Measurements from ENCODE around the gene RNF214. TPM values are rescaled to one million over a fixed set of nuclear protein-coding genes. Genes with fewer than 3 reads are reported as not detected.

RNF214 gene
- total RNA-seq, 4 donors from 2014 or later = 12.4 to 21.5 (median 18.4) TPM

DNA sequence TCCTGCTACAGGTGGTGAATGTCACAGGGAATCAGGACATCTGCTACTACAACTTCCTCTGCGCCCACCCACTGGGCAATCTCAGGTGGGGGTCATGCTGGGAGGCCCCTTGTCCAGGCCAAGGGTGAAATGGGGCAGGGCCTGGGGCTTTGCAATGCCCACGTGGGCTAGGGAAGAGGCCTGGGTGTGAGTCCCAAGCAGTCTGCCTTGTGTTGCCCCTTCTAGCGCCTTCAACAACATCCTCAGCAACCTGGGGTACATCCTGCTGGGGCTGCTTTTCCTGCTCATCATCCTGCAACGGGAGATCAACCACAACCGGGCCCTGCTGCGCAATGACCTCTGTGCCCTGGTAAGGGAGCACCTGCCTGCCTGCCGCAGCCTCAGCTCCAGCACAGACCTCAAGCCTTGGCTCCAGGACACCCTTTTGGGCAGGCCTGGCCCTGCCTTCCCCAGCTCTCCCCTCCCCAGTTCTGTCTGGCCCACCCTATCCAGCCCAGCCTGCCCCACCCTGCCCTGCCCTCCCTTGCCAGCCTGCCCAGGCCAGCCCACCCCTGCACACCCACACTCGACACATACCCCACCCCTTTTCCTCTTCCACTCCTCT is 42.4 kb upstream of the RNF214 start:
- DNase-seq (ENCODE audit: extremely low spot score) = no peak
- intact Hi-C loops (cut with DNase I) = no loop called here

DNA sequence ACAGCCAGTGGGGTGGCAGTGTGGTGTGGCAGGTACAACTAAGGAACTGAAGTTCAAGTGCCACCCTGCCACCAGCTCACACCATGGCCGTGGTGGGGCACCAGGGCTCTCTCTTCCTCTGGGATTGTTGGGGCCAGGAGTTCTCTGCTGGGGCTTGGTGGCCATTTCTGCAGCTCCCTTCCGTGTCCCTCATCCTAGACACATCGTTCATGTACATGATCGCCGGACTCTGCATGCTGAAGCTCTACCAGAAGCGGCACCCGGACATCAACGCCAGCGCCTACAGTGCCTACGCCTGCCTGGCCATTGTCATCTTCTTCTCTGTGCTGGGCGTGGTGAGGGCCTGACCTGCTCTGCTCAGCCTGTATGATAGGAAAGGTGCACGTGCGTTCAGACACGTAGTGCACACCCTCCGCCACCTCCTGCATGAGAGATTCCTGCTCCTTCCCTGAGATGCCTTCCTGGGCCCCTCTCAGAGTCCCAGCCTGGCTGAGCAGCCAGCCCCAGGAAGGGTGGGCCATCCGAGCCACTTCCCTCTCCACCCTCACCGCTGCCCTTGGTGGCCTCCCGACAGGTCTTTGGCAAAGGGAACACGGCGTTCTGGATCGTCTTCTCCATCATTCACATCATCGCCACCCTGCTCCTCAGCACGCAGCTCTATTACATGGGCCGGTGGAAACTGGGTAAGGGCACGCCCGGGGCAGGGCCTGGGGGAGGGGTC is 40.6 kb upstream of the RNF214 start:
- peak overlapping the region in 1 of 4 donors; percentile 23 for H3K27ac ChIP-seq (replicated peaks in 1 of 4)
- DNase-seq (ENCODE audit: extremely low spot score) = no peak
- H3K27me3 ChIP-seq = no peaks in the 10 kb centered on the region
- peaks cover 0 to 12% (median 6%) of the 10 kb centered on the region in 4 donors for H3K4me1 ChIP-seq
- peaks cover 59 to 95% (median 93%) of the 10 kb centered on the region in 4 donors for H3K36me3 ChIP-seq
- WGBS = 94% methylated on average over 16 of the region's 26 CpGs
- H3K9me3 ChIP-seq = no peaks in the 10 kb centered on the region
- H3K4me3 ChIP-seq = no peak overlapping the region
- no peak for TF ChIP-seq POLR2AphosphoS5 (IDR thresholded peaks at IDR 0.05)
- no peak for TF ChIP-seq CTCF (IDR thresholded peaks at IDR 0.05)
- no peak for TF ChIP-seq POLR2A (IDR thresholded peaks at IDR 0.05; ENCODE audit: low read depth)
- TF ChIP-seq EP300 (IDR thresholded peaks at IDR 0.05) = no peak
- intact Hi-C loops (cut with DNase I) = no loop called here

More for the DNA sequence above, 42.4 kb upstream of the RNF214 start:
- H3K36me3 ChIP-seq = peaks cover 55 to 95% (median 90%) of the 10 kb centered on the region in 4 donors
- no peaks in the 10 kb centered on the region for H3K9me3 ChIP-seq
- no peaks in the 10 kb centered on the region for H3K27me3 ChIP-seq
- peaks cover 0 to 15% (median 8%) of the 10 kb centered on the region in 4 donors for H3K4me1 ChIP-seq
- H3K4me3 ChIP-seq = no peak overlapping the region
- WGBS = 69% methylated on average over 5 of the region's 8 CpGs
- TF ChIP-seq POLR2AphosphoS5 (IDR thresholded peaks at IDR 0.05) (no peak), EP300 (IDR thresholded peaks at IDR 0.05) (no peak), POLR2A (IDR thresholded peaks at IDR 0.05; ENCODE audit: low read depth) (no peak), CTCF (IDR thresholded peaks at IDR 0.05) (no peak)
- peak overlapping the region in 1 of 4 donors; percentile 18 for H3K27ac ChIP-seq (replicated peaks in 1 of 4)

DNA sequence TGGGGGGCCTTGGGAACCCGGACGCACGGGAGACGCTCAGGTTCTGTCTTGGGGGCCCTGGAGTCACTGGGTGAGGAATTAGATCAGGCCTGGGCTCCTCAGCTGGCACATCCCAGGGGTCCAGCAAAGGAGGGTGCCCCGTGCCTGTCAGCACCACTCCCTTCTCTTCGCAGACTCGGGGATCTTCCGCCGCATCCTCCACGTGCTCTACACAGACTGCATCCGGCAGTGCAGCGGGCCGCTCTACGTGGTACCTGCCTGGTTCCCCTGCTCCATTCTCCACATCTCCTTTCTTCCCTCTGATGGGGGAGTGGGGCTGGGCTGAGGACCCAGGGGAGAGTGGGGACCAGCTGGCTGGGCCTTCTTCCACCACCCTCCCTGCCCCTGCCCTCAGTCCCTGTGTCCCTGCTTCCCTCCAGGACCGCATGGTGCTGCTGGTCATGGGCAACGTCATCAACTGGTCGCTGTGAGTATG is 40.0 kb upstream of the RNF214 start:
- 93% methylated on average over 17 of the region's 17 CpGs for WGBS
- TF ChIP-seq POLR2A (IDR thresholded peaks at IDR 0.05; ENCODE audit: low read depth) (no peak), POLR2AphosphoS5 (IDR thresholded peaks at IDR 0.05) (no peak), EP300 (IDR thresholded peaks at IDR 0.05) (no peak), CTCF (IDR thresholded peaks at IDR 0.05) (no peak)
- H3K9me3 ChIP-seq = no peaks in the 10 kb centered on the region
- no peak for DNase-seq (ENCODE audit: extremely low spot score)
- H3K27ac ChIP-seq (replicated peaks in 1 of 4) = peak overlapping the region in 1 of 4 donors; percentile 23
- no peaks in the 10 kb centered on the region for H3K27me3 ChIP-seq
- H3K4me1 ChIP-seq = peaks cover 0 to 18% (median 10%) of the 10 kb centered on the region in 4 donors
- H3K4me3 ChIP-seq = no peak overlapping the region
- intact Hi-C loops (cut with DNase I) = no loop called here
- H3K36me3 ChIP-seq = peaks cover 58 to 91% (median 88%) of the 10 kb centered on the region in 4 donors

GRCh38 chr11:117193130-117194020 is 39.1 kb upstream of the RNF214 start:
- TF ChIP-seq POLR2A (IDR thresholded peaks at IDR 0.05; ENCODE audit: low read depth) (no peak), EP300 (IDR thresholded peaks at IDR 0.05) (no peak), CTCF (IDR thresholded peaks at IDR 0.05) (no peak), POLR2AphosphoS5 (IDR thresholded peaks at IDR 0.05) (no peak)
- Histone ChIP-seq H3K36me3 (peaks cover 48 to 82% (median 78%) of the 10 kb centered on the region in 4 donors), H3K27ac (replicated peaks in 1 of 4) (peak overlapping the region in 1 of 4 donors; percentile 16), H3K4me1 (peaks cover 7 to 27% (median 19%) of the 10 kb centered on the region in 4 donors), H3K9me3 (no peaks in the 10 kb centered on the region), H3K27me3 (no peaks in the 10 kb centered on the region), H3K4me3 (no peak overlapping the region)
- WGBS = 92% methylated on average over 15 of the region's 15 CpGs
- intact Hi-C loops (cut with DNase I) = no loop called here
- no peak for DNase-seq (ENCODE audit: extremely low spot score)
